Renal cortex interstitium (tissue), 11 donors: Measurements from ENCODE around the gene PGGHG. TPM values are rescaled to one million over a fixed set of nuclear protein-coding genes. Genes with fewer than 3 reads are reported as not detected.
"Not testable (repeated sequence)": the region's sequence is repeated elsewhere in the genome, so short reads cannot be mapped to it uniquely, and the experiment has no call there.

Source experiments
- DNase-seq, 11 donors: peaks; one replicate each; pipeline ENCODE4 v3.0.0-alpha.2; 2013; ENCODE audit warnings: low read depth in 9 of 11, low spot score in 4 of 11; ENCODE audit errors: extremely low read depth in 1 of 11
- polyA plus RNA-seq, 3 donors: library from polyadenylated mRNA; unstranded; fragments of 120-200 nt; gene quantifications; one replicate each; pipeline ENCODE4 v1.2.1, GENCODE V29; 2013; ENCODE audit not compliant: insufficient read length in 3 of 3

Gene PGGHG
- polyA plus RNA-seq, 3 donors: 10.9 to 52.6 (median 29.2) TPM

- DNase-seq: no peak
These were observed 6.1 kb upstream of the PGGHG start for GRCh38 chr11:282630-283360.

GRCh38 chr11:283405-284104 lies 5.4 kb upstream of the PGGHG start:
- no peak for DNase-seq

GRCh38 chr11:284105-285020 lies 4.6 kb upstream of the PGGHG start:
- DNase-seq: peak in 4 of 11 donors; percentile 44 to 55 (median 52)

GRCh38 chr11:285021-285893 lies 3.7 kb upstream of the PGGHG start:
- DNase-seq: no peak

- no peak for DNase-seq
These were observed 3.1 kb upstream of the PGGHG start for GRCh38 chr11:285894-286220.

- DNase-seq: not testable (repeated sequence)
These were observed 1.7 kb upstream of the PGGHG start for GRCh38 chr11:286977-287820.

- DNase-seq: no peak
These were observed 977 bp upstream of the PGGHG start for GRCh38 chr11:287821-288477.

- DNase-seq: no peak
These were observed 429 bp downstream of the PGGHG start for GRCh38 chr11:289398-289711.

GRCh38 chr11:289712-290620 lies 1.0 kb downstream of the PGGHG start:
- no peak for DNase-seq

- no peak for DNase-seq
These were observed 1.8 kb downstream of the PGGHG start for GRCh38 chr11:290621-291231.

GRCh38 chr11:291281-292210 lies 2.6 kb downstream of the PGGHG start:
- DNase-seq: no peak

- no peak for DNase-seq
These were observed 3.5 kb downstream of the PGGHG start for GRCh38 chr11:292211-293121.

GRCh38 chr11:293271-293851 lies 4.4 kb downstream of the PGGHG start:
- DNase-seq: no peak
